ENCODE results near the gene BRMS1L. TPM values are rescaled to one million over a fixed set of nuclear protein-coding genes. Genes with fewer than 3 reads are reported as not detected.
A peak's percentile ranks its signal among the peaks of the same experiment; 100 is the strongest.

BRMS1L gene
- total and polyA plus RNA-seq, 2 donors from 2014 or later = 7.3 to 9.0 TPM

DNA sequence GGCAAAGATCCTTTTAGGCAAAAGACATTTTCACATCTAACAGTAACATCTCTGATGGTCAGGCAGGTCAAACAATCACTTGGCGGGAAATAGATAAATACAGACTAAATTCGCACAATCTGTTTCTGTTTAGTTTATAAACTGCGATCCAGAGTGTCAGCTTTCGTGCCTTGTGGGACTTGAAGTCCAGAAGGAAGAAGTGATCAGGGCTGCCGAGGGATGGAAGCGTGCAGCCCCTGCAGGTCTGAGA lies 245 bp upstream of the BRMS1L start:
- Histone ChIP-seq H3K4me1 (ENCODE audit: control insufficient read depth in 2 of 3, insufficient read depth in 2 of 3, low read depth in 1 of 3, low read length in 3 of 3) (no peaks in the 10 kb centered on the region), H3K9me3 (ENCODE audit: control insufficient read depth in 2 of 3, insufficient read depth in 1 of 3, low read length in 3 of 3) (no peaks in the 10 kb centered on the region), H3K4me3 (ENCODE audit: low read length in 3 of 3) (peak overlapping the region; percentile 92 to 99 (median 97)), H3K27me3 (ENCODE audit: control insufficient read depth, insufficient read depth, low read length) (no peaks in the 10 kb centered on the region), H3K9ac (ENCODE audit: low read length in 3 of 3) (peak overlapping the region; percentile 51 to 90 (median 65)), H3K27ac (ENCODE audit: low read depth in 2 of 2, low read length in 2 of 2) (peak overlapping the region; percentile 97 to 98), H3K36me3 (ENCODE audit: control insufficient read depth in 2 of 3, insufficient read depth in 3 of 3, low read length in 3 of 3) (no peaks in the 10 kb centered on the region)
- FAIRE-seq (no peak), DNase-seq (no peak)
- intact Hi-C loops (cut with DNase I) = no loop called here
- TF ChIP-seq, protein P1, sequence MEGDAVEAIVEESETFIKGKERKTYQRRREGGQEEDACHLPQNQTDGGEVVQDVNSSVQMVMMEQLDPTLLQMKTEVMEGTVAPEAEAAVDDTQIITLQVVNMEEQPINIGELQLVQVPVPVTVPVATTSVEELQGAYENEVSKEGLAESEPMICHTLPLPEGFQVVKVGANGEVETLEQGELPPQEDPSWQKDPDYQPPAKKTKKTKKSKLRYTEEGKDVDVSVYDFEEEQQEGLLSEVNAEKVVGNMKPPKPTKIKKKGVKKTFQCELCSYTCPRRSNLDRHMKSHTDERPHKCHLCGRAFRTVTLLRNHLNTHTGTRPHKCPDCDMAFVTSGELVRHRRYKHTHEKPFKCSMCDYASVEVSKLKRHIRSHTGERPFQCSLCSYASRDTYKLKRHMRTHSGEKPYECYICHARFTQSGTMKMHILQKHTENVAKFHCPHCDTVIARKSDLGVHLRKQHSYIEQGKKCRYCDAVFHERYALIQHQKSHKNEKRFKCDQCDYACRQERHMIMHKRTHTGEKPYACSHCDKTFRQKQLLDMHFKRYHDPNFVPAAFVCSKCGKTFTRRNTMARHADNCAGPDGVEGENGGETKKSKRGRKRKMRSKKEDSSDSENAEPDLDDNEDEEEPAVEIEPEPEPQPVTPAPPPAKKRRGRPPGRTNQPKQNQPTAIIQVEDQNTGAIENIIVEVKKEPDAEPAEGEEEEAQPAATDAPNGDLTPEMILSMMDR (IDR thresholded peaks at IDR 0.05; ENCODE audit: borderline replicate concordance, extremely low read depth, insufficient read depth) = no peak

DNA sequence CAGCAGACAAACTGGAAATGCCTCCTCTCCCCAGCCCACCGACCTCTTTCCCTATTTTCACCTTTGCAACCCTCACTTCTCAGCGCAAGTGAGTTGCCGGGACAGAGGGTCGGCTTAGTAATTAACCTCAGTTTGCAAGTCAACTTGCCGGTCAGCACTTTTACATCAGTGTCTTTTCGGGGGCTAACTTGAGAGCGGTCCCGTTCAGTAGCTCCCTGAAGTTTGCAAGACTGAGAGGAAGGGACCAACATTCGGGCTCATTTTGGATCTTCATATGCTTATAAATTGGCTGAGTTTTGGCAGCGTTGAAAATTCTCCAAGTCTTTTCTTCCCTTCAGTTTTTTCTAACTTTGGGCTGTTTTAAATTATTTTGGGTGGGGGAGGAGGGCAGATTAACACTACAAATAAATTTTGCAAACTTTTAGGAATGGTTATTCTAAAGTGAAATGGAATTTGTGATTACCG lies 846 bp downstream of the BRMS1L start:
- intact Hi-C loops (cut with DNase I) = no loop called here
- H3K4me3 ChIP-seq (ENCODE audit: low read length in 3 of 3) = peak overlapping the region; percentile 92 to 96 (median 93)

DNA sequence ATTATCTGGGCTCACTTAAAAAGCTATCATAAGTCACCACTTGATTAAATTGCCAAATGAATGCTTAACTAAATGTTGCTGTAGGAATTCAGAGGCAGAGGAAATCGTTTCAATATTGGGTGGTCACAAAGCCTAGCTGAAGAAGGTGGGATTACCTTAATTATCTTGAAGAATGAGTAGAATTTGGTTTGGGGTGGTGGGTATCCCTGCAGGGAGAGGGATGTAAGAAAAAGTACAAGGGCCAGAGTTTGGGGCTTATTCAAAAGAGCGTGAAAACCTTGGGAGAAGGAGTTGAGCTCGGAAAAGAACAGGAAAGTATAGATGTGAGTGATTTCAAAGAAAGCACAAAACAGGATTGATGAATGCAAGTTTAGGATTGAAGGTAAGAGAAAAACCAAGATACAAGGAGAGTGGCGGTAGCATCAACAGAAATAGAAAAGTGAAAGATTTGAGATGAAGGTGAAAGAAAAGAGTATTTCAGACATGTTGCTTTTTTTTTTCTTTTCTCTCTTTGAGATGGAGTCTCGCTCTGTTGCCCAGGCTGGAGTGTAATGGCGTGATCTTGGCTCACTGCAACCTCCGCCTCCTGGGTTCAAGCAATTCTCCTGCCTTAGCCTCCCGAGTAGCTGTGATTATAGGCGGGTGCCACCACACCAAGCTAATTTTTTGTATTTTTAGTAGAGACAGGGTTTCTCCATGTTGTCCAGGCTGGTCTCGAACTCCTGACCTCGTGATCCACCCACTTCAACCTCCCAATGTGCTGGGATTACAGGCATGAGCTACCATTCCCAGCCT lies 1.7 kb downstream of the BRMS1L start:
- Histone ChIP-seq H3K9me3 (ENCODE audit: control insufficient read depth in 2 of 3, insufficient read depth in 1 of 3, low read length in 3 of 3) (no peaks in the 10 kb centered on the region), H3K27ac (ENCODE audit: low read depth in 2 of 2, low read length in 2 of 2) (no peak overlapping the region), H3K4me1 (ENCODE audit: control insufficient read depth in 2 of 3, insufficient read depth in 2 of 3, low read depth in 1 of 3, low read length in 3 of 3) (no peaks in the 10 kb centered on the region), H3K36me3 (ENCODE audit: control insufficient read depth in 2 of 3, insufficient read depth in 3 of 3, low read length in 3 of 3) (no peaks in the 10 kb centered on the region), H3K4me3 (ENCODE audit: low read length in 3 of 3) (no peak overlapping the region), H3K9ac (ENCODE audit: low read length in 3 of 3) (no peak overlapping the region), H3K27me3 (ENCODE audit: control insufficient read depth, insufficient read depth, low read length) (no peaks in the 10 kb centered on the region)
- no peak for FAIRE-seq
- TF ChIP-seq, protein P1 (IDR thresholded peaks at IDR 0.05; ENCODE audit: borderline replicate concordance, extremely low read depth, insufficient read depth) = no peak
- intact Hi-C loops (cut with DNase I) = no loop called here
- no peak for DNase-seq

More for the DNA sequence above, 846 bp downstream of the BRMS1L start:
- peak overlapping the region in 1 of 2 donors; percentile 98 for H3K27ac ChIP-seq (ENCODE audit: low read depth in 2 of 2, low read length in 2 of 2)
- H3K36me3 ChIP-seq (ENCODE audit: control insufficient read depth in 2 of 3, insufficient read depth in 3 of 3, low read length in 3 of 3) = no peaks in the 10 kb centered on the region
- peak overlapping the region; percentile 43 to 94 (median 66) for H3K9ac ChIP-seq (ENCODE audit: low read length in 3 of 3)
- DNase-seq = no peak
- TF ChIP-seq, protein P1 (IDR thresholded peaks at IDR 0.05; ENCODE audit: borderline replicate concordance, extremely low read depth, insufficient read depth) = no peak
- H3K27me3 ChIP-seq (ENCODE audit: control insufficient read depth, insufficient read depth, low read length) = no peaks in the 10 kb centered on the region
- H3K9me3 ChIP-seq (ENCODE audit: control insufficient read depth in 2 of 3, insufficient read depth in 1 of 3, low read length in 3 of 3) = no peaks in the 10 kb centered on the region
- no peak for FAIRE-seq
- no peaks in the 10 kb centered on the region for H3K4me1 ChIP-seq (ENCODE audit: control insufficient read depth in 2 of 3, insufficient read depth in 2 of 3, low read depth in 1 of 3, low read length in 3 of 3)

All from kidney (tissue), 14 donors.